Caki2 (cell line): ENCODE results near the gene DRAM1. TPM values are rescaled to one million over a fixed set of nuclear protein-coding genes. Genes with fewer than 3 reads are reported as not detected.
"Not testable (repeated sequence)": the region's sequence is repeated elsewhere in the genome, so short reads cannot be mapped to it uniquely, and the experiment has no call there.

ENCODE experiments used
- DNase-seq: peaks from one replicate; pipeline ENCODE4 v3.0.0-alpha.2; 2015; ENCODE audit warnings: low read depth
- in situ Hi-C: cut with HindIII; loops from 2 replicates; pipeline ENCODE4 v1.10.0; 2016; ENCODE audit warnings: low sequenced_read_pairs, low pct_unique_long_range_greater_than_20kb, mixed read lengths
- total RNA-seq: library from RNA; depleted of rRNA; stranded (reverse); fragments of >200 nt; shearing (Covaris generic); gene quantifications from 2 replicates; pipeline ENCODE4 v1.2.3, GENCODE V29; 2014; ENCODE audit warnings: low replicate concordance

The DRAM1 gene
- total RNA-seq, 1 experiment from 2014 or later: 62.0 TPM

DNA sequence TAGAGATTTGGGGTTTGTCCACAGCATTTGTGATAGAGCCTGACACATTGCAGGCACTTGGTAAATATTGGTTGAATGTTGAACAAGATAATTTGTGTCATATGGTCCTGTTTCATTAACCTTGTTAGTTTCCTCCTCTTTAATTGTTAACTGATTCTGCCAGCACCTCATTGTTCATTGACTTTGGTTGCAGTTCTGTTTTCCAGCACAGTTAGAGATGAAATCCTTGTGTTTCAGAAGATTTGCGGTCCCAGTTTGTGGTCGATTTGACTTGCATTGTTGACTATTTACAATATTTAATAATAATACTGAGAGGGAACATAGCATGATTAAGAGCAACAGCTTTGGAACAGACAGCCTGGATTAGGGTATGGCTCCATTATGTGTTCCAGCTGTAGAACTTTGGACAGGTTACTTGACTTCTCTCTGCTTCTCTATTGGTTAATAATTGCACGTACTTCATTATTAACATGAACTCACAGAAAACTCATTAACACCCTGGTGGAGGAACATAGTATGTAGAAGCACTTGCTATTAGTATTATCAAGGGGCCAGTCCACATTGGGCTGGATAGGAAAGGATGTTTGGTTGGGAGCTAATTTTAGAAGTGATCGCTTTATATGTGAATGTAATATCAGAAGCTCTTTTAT is 8.7 kb downstream of the DRAM1 start:
- DNase-seq: peak; percentile 14
- in situ Hi-C loops: no loop called here

DNA sequence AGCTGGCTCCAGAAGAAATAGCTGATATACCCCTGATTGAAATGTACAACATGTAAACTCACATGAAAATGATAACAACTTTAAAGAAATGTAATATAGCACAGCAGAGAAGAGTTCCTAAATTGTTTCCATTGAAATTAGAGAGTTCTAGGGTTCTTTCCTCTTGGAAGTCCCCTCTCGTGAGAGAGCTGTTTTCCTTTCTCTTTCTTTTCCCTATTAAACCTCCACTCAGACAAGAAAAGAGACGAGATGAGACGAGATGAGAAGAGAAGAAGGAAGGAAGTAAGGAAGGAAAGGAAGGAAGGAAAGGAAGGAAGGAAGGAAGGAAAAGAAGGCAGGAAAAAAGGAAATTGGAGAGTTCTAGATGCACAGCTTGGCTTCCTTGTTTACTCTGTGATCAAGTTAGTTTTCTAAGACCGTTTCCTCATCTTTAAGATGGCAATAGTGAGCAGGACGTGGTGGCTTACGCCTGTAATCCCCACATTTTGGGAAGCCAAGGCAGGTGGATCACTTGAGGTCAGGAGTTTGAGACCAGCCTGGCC is 11.9 kb downstream of the DRAM1 start:
- in situ Hi-C loops: no loop called here
- DNase-seq: no peak

DNA sequence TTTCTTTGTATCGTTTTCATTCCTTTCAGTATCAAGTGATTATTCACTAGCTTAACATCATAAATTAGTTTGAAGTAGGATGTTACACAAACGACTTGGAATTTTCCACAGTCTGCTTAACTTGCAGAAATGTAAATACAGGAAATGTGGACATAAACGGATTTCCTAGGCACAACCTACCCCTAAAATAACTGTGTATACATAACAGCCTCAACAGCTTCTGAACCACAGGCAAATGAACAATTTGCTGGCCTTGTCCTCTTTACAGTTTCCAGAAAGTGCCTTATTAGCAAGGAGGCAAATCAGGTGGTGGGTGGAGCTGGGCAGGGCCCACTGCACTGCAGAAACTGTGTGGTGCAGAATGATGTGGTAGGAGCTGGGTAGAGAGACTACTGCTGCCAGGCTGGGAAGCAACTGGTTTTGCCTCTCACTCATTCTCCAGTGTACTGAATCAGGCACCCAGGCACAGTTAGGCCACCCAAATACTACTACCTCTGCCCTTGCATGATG is 14.1 kb downstream of the DRAM1 start:
- in situ Hi-C loops: no loop called here
- peak; percentile 82 for DNase-seq

DNA sequence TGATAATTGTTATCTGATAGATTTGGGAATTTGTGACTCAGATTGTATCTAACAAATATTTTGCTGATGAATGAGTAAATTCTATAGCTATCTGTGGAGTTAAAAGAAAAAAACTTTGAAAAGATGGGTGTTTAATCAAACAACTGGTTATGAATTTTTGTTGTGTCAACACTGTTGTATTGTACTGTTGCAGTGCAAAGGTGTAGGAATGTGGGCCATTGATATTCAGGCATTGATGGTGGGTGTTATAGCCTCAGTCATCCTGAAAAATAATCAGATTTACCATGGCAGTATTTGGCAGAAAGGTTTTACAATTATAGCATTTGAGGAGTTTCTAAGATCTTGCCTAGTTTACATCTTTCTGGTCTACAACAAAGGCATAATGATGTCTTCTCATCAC is 15.4 kb downstream of the DRAM1 start:
- no peak for DNase-seq
- in situ Hi-C loops: no loop called here

DNA sequence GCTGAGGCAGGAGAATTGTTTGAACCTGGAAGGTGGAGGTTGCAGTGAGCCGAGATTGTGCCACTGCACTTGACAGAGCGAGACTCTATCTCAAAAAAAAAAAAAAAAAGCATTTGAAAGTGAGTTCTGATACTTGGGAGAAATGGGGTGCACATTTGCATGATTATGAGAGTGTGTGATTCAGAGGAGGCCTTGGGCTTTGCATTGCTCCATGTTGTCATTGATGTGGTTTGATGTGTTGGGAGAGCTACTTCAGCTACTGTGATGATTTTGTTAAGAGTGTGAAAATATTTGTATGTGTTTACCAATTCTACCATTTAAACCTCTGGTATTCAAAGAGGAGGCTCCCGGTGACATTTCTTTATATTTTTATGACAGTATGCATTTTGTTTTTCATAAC is 24.4 kb downstream of the DRAM1 start:
- DNase-seq: no peak
- in situ Hi-C loops: no loop called here

DNA sequence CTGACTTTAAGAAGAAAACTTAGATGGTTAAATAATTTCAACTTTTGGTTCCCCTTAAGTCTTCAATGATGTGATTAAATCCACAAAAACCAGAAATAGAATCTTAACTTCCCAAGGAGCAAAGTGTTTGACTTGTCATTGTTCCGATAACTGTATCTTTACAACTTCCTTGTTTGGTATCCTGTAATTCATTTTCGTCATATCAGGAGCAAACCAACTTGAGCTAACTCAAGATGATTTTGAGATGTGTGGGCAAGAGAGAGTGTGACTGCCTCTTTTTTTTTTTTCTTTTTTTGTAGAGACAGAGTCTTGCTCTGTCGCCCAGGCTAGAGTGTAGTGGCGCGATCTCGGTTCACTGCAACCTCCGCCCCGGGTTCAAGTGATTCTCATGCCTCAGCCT is 25.3 kb downstream of the DRAM1 start:
- no peak for DNase-seq
- in situ Hi-C loops: no loop called here

DNA sequence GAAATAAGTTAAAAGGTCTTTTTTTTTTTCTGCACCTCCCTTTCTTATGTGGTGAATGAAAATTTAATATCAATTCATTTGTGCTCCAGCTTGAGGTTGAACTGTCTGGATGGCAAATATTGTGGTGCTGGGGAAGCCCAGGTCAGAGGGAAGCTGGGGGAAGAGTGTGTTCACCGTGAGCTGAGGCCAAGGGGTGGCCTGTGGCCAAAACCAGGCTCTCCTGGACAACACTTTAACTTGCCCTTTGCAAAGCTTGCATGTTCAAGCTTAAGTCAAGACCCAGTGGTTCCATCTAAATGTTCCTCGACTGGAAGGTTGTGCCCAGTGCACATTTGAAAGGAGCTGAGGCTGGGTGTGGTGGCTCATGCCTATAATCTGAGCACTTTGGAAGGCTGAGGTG is 28.8 kb downstream of the DRAM1 start:
- no peak for DNase-seq
- in situ Hi-C loops: no loop called here

DNA sequence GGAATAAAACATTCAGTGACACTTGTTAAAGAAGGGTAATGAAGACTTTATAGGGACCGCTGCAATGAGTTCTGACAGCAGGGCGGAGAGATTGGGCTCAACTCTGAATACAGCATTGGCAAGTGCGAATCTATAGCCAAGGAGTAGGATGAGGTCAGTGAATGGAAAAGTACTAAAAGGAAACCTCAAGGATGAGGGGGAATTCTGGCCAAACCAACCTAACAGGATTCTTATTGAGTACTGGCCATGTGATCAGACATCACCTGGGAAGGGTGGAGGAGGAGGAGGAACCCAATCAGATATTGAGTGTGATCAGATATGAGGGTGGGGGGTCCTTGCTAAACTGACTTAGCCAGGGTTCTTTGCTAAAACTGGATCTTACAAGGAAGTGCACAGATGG is 31.0 kb downstream of the DRAM1 start:
- in situ Hi-C loops: no loop called here
- DNase-seq: no peak

DNA sequence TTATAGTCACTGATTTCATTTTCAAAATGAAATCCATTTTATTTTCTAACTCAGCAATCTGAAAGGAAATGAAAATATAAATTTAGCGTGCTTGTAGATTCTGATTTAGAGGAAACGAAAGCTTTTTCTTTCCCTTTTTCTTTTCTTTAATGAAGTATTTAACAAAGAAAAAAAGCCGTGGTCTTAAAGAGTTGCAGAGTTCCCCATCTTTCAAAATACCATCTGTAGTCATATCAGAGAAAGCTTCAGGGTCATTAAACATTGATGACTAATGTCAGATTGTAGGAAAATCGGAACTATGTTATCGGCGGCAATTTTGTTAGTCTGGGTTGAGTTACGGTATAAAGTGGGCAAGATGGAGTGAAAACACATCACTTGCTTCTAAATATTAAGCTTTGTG is 32.3 kb downstream of the DRAM1 start:
- in situ Hi-C loops: no loop called here
- no peak for DNase-seq

DNA sequence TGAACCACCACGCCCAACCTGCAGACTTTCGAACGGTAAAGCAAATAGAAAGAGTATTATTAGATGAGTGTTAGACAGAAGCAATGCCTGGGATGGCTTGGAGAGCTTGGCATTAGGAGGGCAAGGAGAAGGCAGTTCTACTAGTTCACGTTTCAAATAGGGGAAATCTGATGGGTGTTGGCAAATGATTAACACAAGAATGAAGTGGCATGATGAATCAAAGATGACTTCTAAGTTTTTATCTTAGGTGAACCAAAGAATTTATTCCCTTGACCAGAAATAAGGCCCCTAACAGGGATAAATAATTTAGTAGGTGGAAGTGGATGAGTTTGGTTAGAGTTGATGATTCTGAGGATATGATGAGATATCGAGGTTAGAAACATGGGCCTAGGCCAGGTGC is 38.5 kb downstream of the DRAM1 start:
- no peak for DNase-seq
- in situ Hi-C loops: no loop called here

DNA sequence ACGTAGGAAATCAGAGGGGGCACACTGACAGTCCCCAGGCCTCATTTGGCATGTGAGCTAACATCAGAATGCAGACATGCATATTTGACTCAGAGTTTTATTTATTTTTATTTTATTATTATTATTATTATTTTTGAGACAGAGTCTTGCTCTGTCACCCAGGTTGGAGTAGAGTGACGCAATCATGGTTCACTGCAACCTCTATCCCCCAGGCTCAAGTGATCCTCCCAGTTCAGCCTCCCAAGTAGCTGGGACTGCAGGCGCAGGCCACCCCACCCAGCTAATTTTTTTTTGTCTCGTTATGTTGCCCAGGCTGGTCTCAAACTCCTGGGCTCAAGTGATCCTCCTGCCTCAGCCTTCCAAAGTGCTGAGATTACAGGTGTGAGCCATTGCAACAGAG is 41.4 kb downstream of the DRAM1 start:
- in situ Hi-C loops, DNase-seq: not testable (repeated sequence)

DNA sequence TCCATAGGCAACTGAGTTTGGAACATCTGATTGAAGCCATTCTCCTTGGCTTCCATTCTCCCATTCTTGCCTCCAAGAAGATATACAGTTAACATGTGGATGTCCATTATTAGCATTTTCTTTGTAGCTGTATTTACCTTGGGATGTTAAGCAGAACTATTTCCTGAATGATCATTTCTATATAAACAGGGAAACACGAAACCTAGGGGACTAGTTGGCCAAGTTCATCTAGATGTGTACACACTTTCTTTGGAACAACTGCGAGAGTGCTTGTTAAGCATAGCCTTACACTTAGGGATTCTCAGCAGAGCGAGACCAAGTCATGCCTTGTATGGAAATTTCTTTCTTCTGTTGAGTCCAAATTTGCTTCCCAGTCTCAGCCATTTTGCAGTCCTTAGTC is 42.1 kb downstream of the DRAM1 start:
- no peak for DNase-seq
- in situ Hi-C loops: no loop called here

DNA sequence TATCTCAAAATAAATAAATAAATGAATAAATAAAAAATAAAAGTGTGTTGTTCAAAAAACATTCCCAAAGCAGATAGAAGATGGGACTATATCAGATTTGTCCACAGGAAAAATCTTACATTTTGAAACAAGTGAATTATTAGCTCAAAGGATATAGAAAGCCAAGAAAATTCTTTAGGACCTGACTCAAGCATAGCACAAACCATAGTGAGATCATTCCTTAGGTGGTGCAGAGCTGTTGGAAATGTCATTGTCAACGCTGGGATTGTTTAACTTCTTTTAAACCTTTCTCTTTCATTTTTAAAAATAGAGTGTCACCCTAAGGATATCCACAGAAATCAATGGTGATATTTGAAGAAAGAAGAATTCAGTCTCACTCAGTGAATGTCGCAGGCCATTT is 43.5 kb downstream of the DRAM1 start:
- no peak for DNase-seq
- in situ Hi-C loops: no loop called here

DNA sequence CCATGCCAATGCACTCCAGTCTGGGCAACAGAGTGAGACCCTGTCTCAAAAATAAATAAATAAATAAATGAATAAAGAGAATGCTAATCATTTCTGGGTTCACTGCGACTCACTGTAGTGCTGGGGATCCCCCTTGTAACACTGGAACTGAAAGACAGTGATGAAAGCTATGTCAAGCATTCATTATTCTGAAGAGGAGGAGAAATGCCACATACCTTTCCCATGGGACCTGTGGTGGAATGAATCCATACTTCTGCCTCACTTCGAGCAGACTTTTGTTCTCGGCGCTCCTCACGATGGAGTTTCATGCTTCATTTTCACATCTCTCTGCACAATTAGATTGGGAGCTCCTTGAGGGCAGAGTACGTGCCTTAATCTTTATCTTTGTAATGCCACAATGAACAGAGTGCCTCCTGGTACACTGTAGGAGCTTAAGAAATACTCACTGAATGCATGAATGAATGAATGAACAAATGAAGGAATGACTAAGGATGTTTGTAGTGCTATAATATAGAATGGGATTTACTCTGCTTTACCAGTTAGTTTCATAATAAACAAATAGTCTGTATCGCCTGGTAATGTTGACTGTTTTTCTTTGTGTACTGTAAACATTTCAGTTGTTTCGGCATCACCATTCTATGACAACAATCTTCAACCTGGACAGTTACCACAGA is 45.8 kb downstream of the DRAM1 start:
- in situ Hi-C loops: no loop called here
- DNase-seq: no peak

DNA sequence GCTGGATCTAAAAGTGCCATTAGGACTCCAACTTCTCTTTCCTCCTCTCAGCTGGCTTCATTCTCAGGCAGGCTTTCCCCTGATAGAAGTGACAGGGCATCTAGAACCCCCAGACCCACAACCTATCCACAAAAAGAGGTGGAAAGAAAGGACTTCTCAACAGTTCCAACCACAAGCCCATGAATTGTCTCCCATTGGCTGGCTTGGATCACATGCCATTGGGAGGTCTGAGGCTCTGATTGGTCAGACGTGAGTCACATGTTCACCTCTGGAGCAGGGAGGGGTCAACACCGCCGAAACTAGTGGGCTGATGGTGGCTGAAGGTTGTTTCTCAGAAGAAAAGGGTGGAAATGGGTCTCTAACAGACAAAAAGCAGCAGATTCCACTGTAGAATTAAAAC is 47.2 kb downstream of the DRAM1 start:
- in situ Hi-C loops: no loop called here
- no peak for DNase-seq

DNA sequence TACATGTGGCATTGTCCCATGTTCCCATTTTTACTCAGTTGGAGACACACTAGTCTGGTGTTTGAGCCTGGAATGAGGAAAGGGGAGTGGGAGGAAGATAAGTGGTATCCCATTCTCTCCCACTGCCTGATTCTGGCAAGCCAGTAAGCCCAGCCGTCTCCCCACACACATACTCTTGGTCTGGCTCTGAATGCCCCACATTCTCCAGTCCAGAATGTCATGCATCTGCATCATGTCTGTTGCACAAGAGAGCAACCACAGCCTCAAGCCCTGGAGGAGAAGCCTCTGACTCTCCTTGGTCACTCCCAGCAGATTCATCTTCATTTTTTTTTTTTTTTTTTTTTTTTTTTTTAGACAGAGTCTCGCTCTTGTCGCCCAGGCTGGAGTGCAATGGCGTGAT is 48.0 kb downstream of the DRAM1 start:
- no peak for DNase-seq
- in situ Hi-C loops: no loop called here

DNA sequence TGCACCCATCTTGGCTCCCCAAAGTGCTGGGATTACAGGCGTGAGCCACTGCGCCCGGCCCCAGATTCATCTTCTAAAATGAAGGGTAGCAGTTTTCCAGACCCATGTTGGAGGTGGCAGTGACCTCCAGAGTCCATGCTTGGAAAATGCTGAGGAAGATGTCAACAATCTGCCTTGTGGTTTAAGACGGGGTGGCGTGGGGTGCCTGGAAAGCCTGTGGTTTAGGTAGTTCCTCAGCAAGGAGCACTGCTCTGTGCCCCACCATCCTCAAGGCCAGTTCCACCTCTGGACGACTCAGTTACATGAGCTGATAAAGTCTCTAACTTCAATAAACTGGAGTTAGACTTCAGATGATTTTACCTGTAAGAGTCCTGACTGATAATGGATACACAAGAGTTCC is 48.6 kb downstream of the DRAM1 start:
- in situ Hi-C loops: no loop called here
- DNase-seq: no peak

DNA sequence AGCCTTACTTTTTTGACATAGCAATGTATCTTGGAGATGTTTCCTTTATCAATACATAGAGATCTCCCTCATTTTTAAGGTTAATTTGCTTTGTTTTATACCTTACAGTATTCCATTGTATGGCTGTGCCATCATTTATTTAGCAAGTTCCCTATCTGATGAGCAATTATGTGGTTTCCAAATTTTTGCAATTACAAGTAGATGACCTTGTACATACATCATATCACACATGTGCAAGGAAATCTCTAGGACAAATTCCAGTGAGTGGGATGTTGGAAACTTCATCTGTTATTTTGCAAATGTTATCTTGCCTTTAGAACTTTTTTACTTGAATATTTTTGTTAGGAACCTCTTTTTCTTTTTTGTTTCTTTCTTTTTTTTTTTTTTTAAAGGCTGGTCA is 49.7 kb downstream of the DRAM1 start:
- DNase-seq: no peak
- in situ Hi-C loops: no loop called here

DNA sequence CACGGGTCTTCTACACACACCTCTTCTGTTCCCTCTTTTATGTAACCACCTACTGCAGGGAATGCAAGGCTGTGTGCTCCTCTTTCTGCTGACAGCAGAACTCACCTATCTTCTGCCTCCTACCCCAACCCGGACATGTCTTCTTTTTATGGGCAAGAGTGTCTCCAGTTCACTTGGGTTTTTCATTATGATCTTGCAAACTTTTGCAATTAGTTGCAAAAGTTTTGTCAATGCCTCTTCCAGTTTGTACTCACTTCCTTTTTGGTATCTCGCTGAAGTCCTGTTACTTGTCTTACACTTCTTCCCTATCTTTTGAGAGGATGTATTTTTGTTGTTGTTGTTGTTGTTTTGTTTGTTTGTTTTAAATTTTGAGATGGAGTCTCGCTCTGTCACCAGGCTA is 50.6 kb downstream of the DRAM1 start:
- in situ Hi-C loops: no loop called here
- no peak for DNase-seq

DNA sequence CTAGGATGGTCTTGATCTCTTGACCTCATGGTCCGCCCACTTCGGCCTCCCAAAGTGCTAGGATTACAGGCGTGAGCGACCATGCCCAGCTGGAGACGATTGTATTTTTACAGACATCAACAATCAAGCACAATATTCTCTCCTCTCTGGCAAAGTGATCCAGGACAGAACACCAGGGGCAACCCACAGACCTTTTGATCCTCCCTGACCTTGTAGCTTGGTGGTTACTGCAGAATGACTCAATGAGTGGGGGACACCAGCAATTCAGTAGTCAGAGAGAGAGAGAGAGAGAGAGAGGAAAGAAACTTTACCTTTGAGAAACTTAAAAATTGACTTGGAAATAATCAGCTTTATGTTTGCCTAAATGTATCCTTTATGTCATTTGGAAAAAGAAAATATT is 51.2 kb downstream of the DRAM1 start:
- DNase-seq: no peak
- in situ Hi-C loops: no loop called here
